Neutrophil (primary cell): Measurements from ENCODE around the gene KCNIP1.

Source experiments
- H3K27ac ChIP-seq: fragments of 200-600 bp; sonication (generic); 2 replicates; pipeline ENCODE4 v1.5.1; 2016; ENCODE audit warnings: mild to moderate bottlenecking, moderate library complexity
- H3K27me3 ChIP-seq: fragments of 200-600 bp; sonication (generic); 2 replicates; pipeline ENCODE4 v1.6.0; 2016; ENCODE audit warnings: mild to moderate bottlenecking
- H3K36me3 ChIP-seq: fragments of 200-600 bp; sonication (generic); 2 replicates; pipeline ENCODE4 v1.5.1; 2017
- H3K4me1 ChIP-seq, 2 experiments: fragments of 200-600 bp in 1 of 2; sonication (generic) in 1 of 2; 1 replicate in 1 of 2; 2 replicates in 1 of 2; pipeline versions ENCODE4 v1.5.1 to v1.6.1; 2013 to 2016; ENCODE audit warnings: low read depth in 1 of 2, low read length in 1 of 2, mild to moderate bottlenecking in 1 of 2, moderate library complexity in 1 of 2; ENCODE audit not compliant: control insufficient read depth in 1 of 2, insufficient read depth in 1 of 2
- H3K4me3 ChIP-seq, 2 experiments: fragments of 200-600 bp in 1 of 2; sonication (generic) in 1 of 2; 1 replicate in 1 of 2; 2 replicates in 1 of 2; pipeline ENCODE4 v1.5.1; 2013 to 2016; ENCODE audit warnings: low read depth in 1 of 2, low read length in 1 of 2, mild to moderate bottlenecking in 1 of 2, moderate library complexity in 1 of 2
- H3K9me3 ChIP-seq: fragments of 200-600 bp; sonication (generic); 2 replicates; pipeline ENCODE4 v1.5.1; 2016
- TF ChIP-seq, protein P1 (sequence below): fragments of 200-600 bp; sonication (generic); IDR thresholded peaks from 2 replicates; pipeline ENCODE4 v1.5.1; 2016; ENCODE audit warnings: antibody characterized with exemption

KCNIP1 gene

DNA sequence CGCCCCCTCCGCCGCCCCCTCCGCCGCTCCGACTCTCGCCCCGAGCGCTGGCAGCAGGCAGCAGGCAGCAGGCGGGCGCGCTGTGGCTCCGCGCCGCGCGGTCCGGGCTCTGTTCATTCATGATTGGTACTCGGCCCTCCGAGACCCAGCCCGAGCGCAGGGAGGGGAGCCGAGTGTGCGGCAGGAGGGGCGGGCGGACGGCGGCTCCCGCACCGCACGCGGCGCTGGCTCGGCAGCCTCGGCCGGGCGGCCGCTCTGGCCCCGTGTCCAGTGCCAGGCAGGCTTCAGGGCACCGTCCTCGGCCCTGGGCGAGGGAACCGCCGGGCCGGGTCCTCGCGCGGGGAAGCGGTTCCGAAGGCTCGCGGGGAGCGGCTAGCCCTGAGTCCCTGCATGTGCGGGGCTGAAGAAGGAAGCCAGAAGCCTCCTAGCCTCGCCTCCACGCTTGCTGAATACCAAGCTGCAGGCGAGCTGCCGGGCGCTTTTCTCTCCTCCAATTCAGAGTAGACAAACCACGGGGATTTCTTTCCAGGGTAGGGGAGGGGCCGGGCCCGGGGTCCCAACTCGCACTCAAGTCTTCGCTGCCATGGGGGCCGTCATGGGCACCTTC lies at the start of gene KCNIP1:
TSS of gene KCNIP1 (plus strand) at position 31 of the 607 bp plus-strand sequence.
- TF ChIP-seq, protein P1, sequence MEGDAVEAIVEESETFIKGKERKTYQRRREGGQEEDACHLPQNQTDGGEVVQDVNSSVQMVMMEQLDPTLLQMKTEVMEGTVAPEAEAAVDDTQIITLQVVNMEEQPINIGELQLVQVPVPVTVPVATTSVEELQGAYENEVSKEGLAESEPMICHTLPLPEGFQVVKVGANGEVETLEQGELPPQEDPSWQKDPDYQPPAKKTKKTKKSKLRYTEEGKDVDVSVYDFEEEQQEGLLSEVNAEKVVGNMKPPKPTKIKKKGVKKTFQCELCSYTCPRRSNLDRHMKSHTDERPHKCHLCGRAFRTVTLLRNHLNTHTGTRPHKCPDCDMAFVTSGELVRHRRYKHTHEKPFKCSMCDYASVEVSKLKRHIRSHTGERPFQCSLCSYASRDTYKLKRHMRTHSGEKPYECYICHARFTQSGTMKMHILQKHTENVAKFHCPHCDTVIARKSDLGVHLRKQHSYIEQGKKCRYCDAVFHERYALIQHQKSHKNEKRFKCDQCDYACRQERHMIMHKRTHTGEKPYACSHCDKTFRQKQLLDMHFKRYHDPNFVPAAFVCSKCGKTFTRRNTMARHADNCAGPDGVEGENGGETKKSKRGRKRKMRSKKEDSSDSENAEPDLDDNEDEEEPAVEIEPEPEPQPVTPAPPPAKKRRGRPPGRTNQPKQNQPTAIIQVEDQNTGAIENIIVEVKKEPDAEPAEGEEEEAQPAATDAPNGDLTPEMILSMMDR = no peak
- Histone ChIP-seq H3K27me3 (peaks cover 70% of the 10 kb centered on the region), H3K9me3 (no peaks in the 10 kb centered on the region), H3K4me1 (peaks cover 18 to 20% of the 10 kb centered on the region in 2 experiments), H3K27ac (no peak within 1 kb of the TSS), H3K36me3 (no peaks in the 10 kb centered on the region), H3K4me3 (no peak within 1 kb of the TSS)

DNA sequence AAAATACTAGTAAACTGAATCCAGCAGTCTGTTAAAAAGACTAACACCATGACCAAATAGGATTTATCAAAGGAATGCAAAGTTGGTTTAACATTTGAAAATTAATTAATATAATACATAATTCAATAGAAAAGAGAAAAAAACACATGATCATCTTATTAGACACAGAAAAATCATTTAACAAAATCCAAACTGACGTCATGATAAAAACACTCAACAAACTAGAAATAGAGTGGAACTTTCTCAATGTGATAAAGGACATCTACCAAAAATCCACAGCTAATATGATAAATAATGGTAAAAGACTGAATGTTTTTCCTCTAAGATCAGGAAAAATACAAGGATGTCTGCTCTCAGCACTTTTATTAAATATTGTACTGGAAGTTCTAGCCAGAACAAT lies 40.4 kb upstream of the KCNIP1 start:
- no peak overlapping the region for H3K4me3 ChIP-seq
- no peaks in the 10 kb centered on the region for H3K4me1 ChIP-seq
- TF ChIP-seq, protein P1 = no peak

GRCh38 chr5:170464280-170465127 lies 39.3 kb upstream of the KCNIP1 start:
- no peaks in the 10 kb centered on the region for H3K9me3 ChIP-seq
- TF ChIP-seq, protein P1 = no peak
- no peak overlapping the region for H3K27ac ChIP-seq
- no peaks in the 10 kb centered on the region for H3K4me1 ChIP-seq
- H3K36me3 ChIP-seq = no peaks in the 10 kb centered on the region
- H3K27me3 ChIP-seq = peaks cover 47% of the 10 kb centered on the region
- no peak overlapping the region for H3K4me3 ChIP-seq

More for the DNA sequence above, 40.4 kb upstream of the KCNIP1 start:
- no peaks in the 10 kb centered on the region for H3K9me3 ChIP-seq
- H3K36me3 ChIP-seq = no peaks in the 10 kb centered on the region
- H3K27me3 ChIP-seq = peaks cover 47% of the 10 kb centered on the region
- no peak overlapping the region for H3K27ac ChIP-seq

DNA sequence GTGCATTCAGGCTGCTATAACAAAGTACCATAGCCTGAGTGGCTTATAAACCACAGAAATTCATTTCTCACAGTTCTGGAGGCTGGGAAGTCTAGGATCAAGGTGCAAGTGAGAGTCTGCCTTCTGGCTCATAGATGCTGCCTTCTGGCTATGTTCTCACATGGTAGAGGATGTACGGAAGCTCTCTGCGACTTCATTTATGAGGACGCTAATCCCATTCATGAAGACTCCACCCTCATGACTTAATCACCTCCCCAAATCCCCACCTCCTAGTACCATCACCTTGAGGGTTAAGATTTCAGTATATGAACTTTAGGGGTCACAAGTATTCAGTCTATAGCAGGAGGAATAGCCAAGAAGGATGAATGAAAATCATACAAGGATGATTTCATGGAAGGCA lies 37.3 kb upstream of the KCNIP1 start:
- Histone ChIP-seq H3K9me3 (no peaks in the 10 kb centered on the region), H3K27me3 (peaks cover 62% of the 10 kb centered on the region), H3K4me1 (no peaks in the 10 kb centered on the region), H3K36me3 (no peaks in the 10 kb centered on the region), H3K27ac (no peak overlapping the region), H3K4me3 (no peak overlapping the region)
- TF ChIP-seq, protein P1 = no peak

GRCh38 chr5:170466988-170467707 lies 36.7 kb upstream of the KCNIP1 start:
- peaks cover 64% of the 10 kb centered on the region for H3K27me3 ChIP-seq
- no peaks in the 10 kb centered on the region for H3K36me3 ChIP-seq
- H3K9me3 ChIP-seq = no peaks in the 10 kb centered on the region
- no peak overlapping the region for H3K27ac ChIP-seq
- TF ChIP-seq, protein P1 = no peak
- H3K4me3 ChIP-seq = no peak overlapping the region
- H3K4me1 ChIP-seq = no peaks in the 10 kb centered on the region
